ENCODE data around the gene YPEL2. TPM values are rescaled to one million over a fixed set of nuclear protein-coding genes. Genes with fewer than 3 reads are reported as not detected.

Gene YPEL2
- total and polyA plus RNA-seq, 2 experiments from 2014 or later, result 20.2 to 26.0 TPM

DNA sequence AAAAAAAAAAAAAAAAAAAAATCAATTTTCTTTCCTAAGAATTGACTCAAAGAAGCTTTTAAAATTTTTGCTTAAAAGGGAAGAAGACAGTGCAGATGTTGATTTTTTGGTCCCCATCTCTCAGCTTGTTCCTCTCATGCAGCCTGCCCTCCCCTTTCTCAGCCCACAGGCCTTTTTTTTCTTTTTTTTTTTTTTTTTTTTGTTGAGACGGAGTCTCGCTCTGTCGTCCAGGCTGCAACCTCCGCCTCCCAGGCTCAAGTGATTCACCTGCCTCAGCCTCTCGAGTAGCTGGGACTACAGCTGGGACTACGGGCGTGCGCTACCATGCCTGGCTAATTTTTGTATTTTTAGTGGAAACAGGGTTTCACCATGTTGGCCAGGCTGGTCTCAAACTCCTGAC is 17.7 kb downstream of the YPEL2 start:
- Histone ChIP-seq H3K9me3 (ENCODE audit: low read depth) (no peaks in the 10 kb centered on the region), H3K27me3 (no peaks in the 10 kb centered on the region), H3K36me3 (replicated peaks; ENCODE audit: insufficient read depth, low read depth) (no peaks in the 10 kb centered on the region), H4K20me1 (ENCODE audit: insufficient read depth, poor library complexity, severe bottlenecking) (peaks cover 31% of the 10 kb centered on the region), H3K79me2 (peaks cover 95% of the 10 kb centered on the region), H3K4me1 (ENCODE audit: insufficient read depth) (no peaks in the 10 kb centered on the region), H3K9me2 (replicated peaks; ENCODE audit: insufficient read depth) (no peaks in the 10 kb centered on the region), H3K27ac (no peak overlapping the region), H2AFZ (no peak overlapping the region), H3K4me2 (no peak overlapping the region), H3K4me3 (no peak overlapping the region)
- 93% methylated on average over 8 of the region's 8 CpGs for WGBS (ENCODE audit: low lambda C conversion rate, missing lambda C conversion rate)
- TF ChIP-seq EZH2 (IDR thresholded peaks at IDR 0.05; ENCODE audit: borderline replicate concordance), result no peak
- no peak for TF ChIP-seq EZH2phosphoT487 (IDR thresholded peaks at IDR 0.05; ENCODE audit: low read depth, severe bottlenecking, unreplicated experiment)
- TF ChIP-seq, protein P1, sequence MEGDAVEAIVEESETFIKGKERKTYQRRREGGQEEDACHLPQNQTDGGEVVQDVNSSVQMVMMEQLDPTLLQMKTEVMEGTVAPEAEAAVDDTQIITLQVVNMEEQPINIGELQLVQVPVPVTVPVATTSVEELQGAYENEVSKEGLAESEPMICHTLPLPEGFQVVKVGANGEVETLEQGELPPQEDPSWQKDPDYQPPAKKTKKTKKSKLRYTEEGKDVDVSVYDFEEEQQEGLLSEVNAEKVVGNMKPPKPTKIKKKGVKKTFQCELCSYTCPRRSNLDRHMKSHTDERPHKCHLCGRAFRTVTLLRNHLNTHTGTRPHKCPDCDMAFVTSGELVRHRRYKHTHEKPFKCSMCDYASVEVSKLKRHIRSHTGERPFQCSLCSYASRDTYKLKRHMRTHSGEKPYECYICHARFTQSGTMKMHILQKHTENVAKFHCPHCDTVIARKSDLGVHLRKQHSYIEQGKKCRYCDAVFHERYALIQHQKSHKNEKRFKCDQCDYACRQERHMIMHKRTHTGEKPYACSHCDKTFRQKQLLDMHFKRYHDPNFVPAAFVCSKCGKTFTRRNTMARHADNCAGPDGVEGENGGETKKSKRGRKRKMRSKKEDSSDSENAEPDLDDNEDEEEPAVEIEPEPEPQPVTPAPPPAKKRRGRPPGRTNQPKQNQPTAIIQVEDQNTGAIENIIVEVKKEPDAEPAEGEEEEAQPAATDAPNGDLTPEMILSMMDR (IDR thresholded peaks at IDR 0.05; ENCODE audit: poor library complexity), result no peak
- no peak for DNase-seq (ENCODE audit: low spot score)

DNA sequence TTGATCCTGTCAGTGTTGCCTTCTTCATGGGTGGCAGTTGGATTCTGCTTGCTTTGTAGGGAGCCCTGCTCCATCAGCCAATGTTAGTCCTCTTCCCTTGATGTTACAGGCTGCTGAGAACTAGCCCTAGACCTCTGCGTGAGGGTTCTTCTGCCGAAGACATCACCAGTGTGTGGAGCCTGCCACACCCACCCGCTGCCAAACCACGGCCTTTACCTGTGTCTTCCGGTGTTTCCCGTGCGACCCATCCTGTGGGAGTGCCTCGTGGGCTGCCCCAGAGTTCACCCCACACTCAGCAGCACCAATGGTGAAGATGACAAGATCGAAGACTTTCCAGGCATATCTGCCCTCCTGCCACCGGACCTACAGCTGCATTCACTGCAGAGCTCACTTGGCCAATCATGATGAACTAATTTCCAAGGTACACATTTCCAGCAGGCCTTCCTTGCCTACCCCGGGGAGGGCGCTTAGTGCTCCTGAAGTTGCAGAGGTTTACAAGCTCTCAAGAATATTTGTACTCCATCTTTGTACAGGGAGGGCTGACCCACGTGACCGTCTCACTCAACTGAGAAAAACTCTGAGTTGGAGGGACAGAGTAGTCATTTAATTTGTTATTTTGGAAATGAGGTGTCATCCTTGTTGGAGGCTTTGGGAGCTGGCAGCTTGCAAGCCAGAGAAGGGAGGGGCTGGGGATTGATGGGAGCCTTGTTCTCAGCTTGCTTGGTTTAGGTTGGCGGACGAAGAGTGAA is 21.8 kb downstream of the YPEL2 start:
- no peaks in the 10 kb centered on the region for H3K9me3 ChIP-seq (ENCODE audit: low read depth)
- H3K79me2 ChIP-seq, result peaks cover 90% of the 10 kb centered on the region
- no peaks in the 10 kb centered on the region for H3K9me2 ChIP-seq (replicated peaks; ENCODE audit: insufficient read depth)
- TF ChIP-seq EZH2 (IDR thresholded peaks at IDR 0.05; ENCODE audit: borderline replicate concordance) (no peak), EZH2phosphoT487 (IDR thresholded peaks at IDR 0.05; ENCODE audit: low read depth, severe bottlenecking, unreplicated experiment) (no peak)
- TF ChIP-seq, protein P1 (IDR thresholded peaks at IDR 0.05; ENCODE audit: poor library complexity), result no peak
- peaks cover 15% of the 10 kb centered on the region for H4K20me1 ChIP-seq (ENCODE audit: insufficient read depth, poor library complexity, severe bottlenecking)
- H3K27ac ChIP-seq, result no peak overlapping the region
- no peaks in the 10 kb centered on the region for H3K27me3 ChIP-seq
- no peak overlapping the region for H3K4me3 ChIP-seq
- no peak overlapping the region for H2AFZ ChIP-seq
- H3K36me3 ChIP-seq (replicated peaks; ENCODE audit: insufficient read depth, low read depth), result no peaks in the 10 kb centered on the region
- DNase-seq (ENCODE audit: low spot score), result no peak
- no peak overlapping the region for H3K4me2 ChIP-seq
- WGBS (ENCODE audit: low lambda C conversion rate, missing lambda C conversion rate), result 94% methylated on average over 16 of the region's 16 CpGs
- H3K4me1 ChIP-seq (ENCODE audit: insufficient read depth), result no peaks in the 10 kb centered on the region

DNA sequence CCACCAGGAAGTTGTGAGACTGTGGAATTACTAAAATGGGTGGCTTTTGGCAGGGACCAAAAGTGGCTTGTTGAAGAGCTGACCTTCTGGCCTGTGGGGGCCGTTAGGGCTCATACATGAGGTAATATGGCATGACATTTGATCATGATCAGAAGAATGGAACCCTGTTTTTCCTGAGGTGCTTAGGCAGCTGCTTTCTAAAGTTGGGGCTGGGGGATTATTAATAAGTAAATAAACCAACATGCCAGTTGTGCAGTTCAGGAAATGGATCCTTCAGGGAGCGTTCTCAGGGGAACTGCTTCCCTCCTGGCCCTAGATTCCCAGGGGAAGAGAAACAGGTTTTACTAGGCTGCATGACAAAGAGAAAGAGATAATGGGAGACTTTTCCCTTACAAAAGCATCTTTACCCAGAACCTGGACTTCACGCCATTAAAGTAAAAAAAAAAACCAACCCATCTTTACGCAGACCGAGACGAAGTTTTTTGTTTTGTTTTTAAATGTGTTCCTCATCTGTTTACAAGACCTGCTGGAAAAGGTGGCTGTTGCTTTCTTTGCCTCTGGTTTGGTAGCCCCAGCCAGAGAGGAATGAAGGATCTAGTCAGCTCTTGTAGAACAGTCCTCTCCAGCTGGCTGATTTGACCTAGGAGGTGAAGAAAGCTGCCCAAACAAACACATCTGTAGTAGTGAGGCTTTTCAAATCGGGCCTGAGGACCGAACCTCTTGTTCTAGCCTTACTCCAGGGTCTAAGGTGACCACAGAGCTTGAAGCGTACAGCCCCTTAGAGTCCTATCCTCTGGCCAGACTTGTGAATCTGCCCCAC is 22.7 kb downstream of the YPEL2 start:
- Histone ChIP-seq H3K79me2 (peaks cover 92% of the 10 kb centered on the region), H3K27me3 (no peaks in the 10 kb centered on the region), H2AFZ (no peak overlapping the region), H3K4me1 (ENCODE audit: insufficient read depth) (no peaks in the 10 kb centered on the region), H3K36me3 (replicated peaks; ENCODE audit: insufficient read depth, low read depth) (no peaks in the 10 kb centered on the region), H3K9me3 (ENCODE audit: low read depth) (no peaks in the 10 kb centered on the region), H3K4me3 (no peak overlapping the region), H3K27ac (peak overlapping the region; percentile 13), H3K9me2 (replicated peaks; ENCODE audit: insufficient read depth) (no peaks in the 10 kb centered on the region), H3K4me2 (no peak overlapping the region), H4K20me1 (ENCODE audit: insufficient read depth, poor library complexity, severe bottlenecking) (peaks cover 15% of the 10 kb centered on the region)
- no peak for DNase-seq (ENCODE audit: low spot score)
- WGBS (ENCODE audit: low lambda C conversion rate, missing lambda C conversion rate), result 78% methylated on average over 9 of the region's 9 CpGs
- TF ChIP-seq EZH2phosphoT487 (IDR thresholded peaks at IDR 0.05; ENCODE audit: low read depth, severe bottlenecking, unreplicated experiment) (no peak), EZH2 (IDR thresholded peaks at IDR 0.05; ENCODE audit: borderline replicate concordance) (no peak)
- TF ChIP-seq, protein P1 (IDR thresholded peaks at IDR 0.05; ENCODE audit: poor library complexity), result no peak

Data from hepatocyte (in vitro differentiated cells).